SK-N-SH treated with all-trans-retinoic acid at 6 μM for 48 hours (cell line): Measurements from ENCODE around the gene FAF1.

ENCODE experiments used
- BACH2 ChIP-seq: fragments of 250-450 bp; sonication (Bioruptor Pico); IDR thresholded peaks from 2 replicates; pipeline ENCODE4 v1.9.0; 2021; ENCODE audit warnings: mild to moderate bottlenecking, borderline replicate concordance
- CSDC2 ChIP-seq: fragments of 250-450 bp; sonication (Bioruptor Pico); IDR thresholded peaks from 2 replicates; pipeline ENCODE4 v1.5.0; 2020; ENCODE audit warnings: mild to moderate bottlenecking, moderate library complexity
- PPARA ChIP-seq: fragments of 250-450 bp; sonication (Bioruptor Pico); IDR thresholded peaks from 2 replicates; pipeline ENCODE4 v1.5.0; 2020; ENCODE audit warnings: mild to moderate bottlenecking, borderline replicate concordance
- RARB ChIP-seq: fragments of 250-450 bp; sonication (Bioruptor Pico); IDR thresholded peaks from 2 replicates; pipeline ENCODE4 v1.8.0; 2021; ENCODE audit warnings: mild to moderate bottlenecking, moderate library complexity
- ZFP3 ChIP-seq: fragments of 250-450 bp; sonication (Bioruptor Pico); IDR thresholded peaks from 2 replicates; pipeline ENCODE4 v1.5.0; 2020; ENCODE audit warnings: mild to moderate bottlenecking, moderate library complexity
- ZNF8 ChIP-seq: fragments of 450-650 bp; formaldehyde crosslinking; IDR thresholded peaks from 2 replicates; pipeline ENCODE4 v1.5.0; 2020; ENCODE audit warnings: mild to moderate bottlenecking, moderate library complexity
- TF ChIP-seq, protein P1 (sequence below): fragments of 250-450 bp; sonication (Bioruptor Pico); IDR thresholded peaks from 2 replicates; pipeline ENCODE4 v1.8.0; 2020; ENCODE audit warnings: mild to moderate bottlenecking, moderate library complexity, borderline replicate concordance
- TF ChIP-seq, protein P2 (sequence below): fragments of 250-450 bp; sonication (Bioruptor Pico); IDR thresholded peaks from 2 replicates; pipeline ENCODE4 v1.5.1; 2020; ENCODE audit warnings: low read depth, mild to moderate bottlenecking, moderate library complexity
- TF ChIP-seq, protein P3 (sequence below): fragments of 250-450 bp; sonication (Bioruptor Pico); IDR thresholded peaks from 2 replicates; pipeline ENCODE4 v1.8.0; 2021; ENCODE audit warnings: low read depth, mild to moderate bottlenecking, moderate library complexity, borderline replicate concordance

DNA sequence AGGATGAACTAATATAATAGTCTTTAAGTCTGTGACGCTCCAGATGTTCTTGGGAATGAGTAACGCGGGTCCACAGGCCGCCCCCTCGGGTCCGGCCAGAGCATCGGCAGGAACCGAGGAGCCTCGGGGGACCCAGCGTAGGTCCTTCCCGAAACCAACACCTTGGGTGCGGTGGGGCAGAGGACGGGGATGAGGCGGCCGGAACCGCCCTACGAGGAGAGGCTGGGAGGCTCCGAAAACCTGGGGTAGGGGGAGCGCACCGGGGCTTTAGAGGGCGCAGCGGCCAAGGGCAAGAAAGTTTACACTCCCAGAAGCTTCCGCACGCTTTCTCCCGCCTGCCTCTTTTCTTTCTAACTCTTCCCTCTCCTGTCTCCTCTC, 543.9 kb downstream of the FAF1 start:
- TF ChIP-seq, protein P1, sequence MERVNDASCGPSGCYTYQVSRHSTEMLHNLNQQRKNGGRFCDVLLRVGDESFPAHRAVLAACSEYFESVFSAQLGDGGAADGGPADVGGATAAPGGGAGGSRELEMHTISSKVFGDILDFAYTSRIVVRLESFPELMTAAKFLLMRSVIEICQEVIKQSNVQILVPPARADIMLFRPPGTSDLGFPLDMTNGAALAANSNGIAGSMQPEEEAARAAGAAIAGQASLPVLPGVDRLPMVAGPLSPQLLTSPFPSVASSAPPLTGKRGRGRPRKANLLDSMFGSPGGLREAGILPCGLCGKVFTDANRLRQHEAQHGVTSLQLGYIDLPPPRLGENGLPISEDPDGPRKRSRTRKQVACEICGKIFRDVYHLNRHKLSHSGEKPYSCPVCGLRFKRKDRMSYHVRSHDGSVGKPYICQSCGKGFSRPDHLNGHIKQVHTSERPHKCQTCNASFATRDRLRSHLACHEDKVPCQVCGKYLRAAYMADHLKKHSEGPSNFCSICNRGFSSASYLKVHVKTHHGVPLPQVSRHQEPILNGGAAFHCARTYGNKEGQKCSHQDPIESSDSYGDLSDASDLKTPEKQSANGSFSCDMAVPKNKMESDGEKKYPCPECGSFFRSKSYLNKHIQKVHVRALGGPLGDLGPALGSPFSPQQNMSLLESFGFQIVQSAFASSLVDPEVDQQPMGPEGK, result no peak
- TF ChIP-seq BACH2 (no peak), ZNF8 (CRISPR knock-in tag) (no peak), CSDC2 (CRISPR knock-in tag) (no peak), PPARA (CRISPR knock-in tag) (no peak), RARB (CRISPR knock-in tag) (no peak), ZFP3 (CRISPR knock-in tag) (no peak)
- TF ChIP-seq, protein P2, sequence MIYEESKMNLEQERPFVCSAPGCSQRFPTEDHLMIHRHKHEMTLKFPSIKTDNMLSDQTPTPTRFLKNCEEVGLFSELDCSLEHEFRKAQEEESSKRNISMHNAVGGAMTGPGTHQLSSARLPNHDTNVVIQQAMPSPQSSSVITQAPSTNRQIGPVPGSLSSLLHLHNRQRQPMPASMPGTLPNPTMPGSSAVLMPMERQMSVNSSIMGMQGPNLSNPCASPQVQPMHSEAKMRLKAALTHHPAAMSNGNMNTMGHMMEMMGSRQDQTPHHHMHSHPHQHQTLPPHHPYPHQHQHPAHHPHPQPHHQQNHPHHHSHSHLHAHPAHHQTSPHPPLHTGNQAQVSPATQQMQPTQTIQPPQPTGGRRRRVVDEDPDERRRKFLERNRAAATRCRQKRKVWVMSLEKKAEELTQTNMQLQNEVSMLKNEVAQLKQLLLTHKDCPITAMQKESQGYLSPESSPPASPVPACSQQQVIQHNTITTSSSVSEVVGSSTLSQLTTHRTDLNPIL (CRISPR knock-in tag), result no peak
- TF ChIP-seq, protein P3, sequence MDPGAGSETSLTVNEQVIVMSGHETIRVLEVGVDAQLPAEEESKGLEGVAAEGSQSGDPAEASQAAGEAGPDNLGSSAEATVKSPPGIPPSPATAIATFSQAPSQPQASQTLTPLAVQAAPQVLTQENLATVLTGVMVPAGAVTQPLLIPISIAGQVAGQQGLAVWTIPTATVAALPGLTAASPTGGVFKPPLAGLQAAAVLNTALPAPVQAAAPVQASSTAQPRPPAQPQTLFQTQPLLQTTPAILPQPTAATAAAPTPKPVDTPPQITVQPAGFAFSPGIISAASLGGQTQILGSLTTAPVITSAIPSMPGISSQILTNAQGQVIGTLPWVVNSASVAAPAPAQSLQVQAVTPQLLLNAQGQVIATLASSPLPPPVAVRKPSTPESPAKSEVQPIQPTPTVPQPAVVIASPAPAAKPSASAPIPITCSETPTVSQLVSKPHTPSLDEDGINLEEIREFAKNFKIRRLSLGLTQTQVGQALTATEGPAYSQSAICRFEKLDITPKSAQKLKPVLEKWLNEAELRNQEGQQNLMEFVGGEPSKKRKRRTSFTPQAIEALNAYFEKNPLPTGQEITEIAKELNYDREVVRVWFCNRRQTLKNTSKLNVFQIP, result no peak
